ENCODE measurements around the gene KDM5A. TPM values are rescaled to one million over a fixed set of nuclear protein-coding genes. Genes with fewer than 3 reads are reported as not detected.

Gene KDM5A
- total RNA-seq, 1 donor, result 46.2 TPM

Other genes starting within 250 kb of the KDM5A start
- gene SLC6A12, start 175.2 kb downstream of the KDM5A start, total RNA-seq (ENCODE audit: low replicate concordance), result not detected in 2 replicates
- not detected in 2 replicates for gene SLC6A13, start 126.5 kb downstream of the KDM5A start, total RNA-seq (ENCODE audit: low replicate concordance)
- 15.4 and 20.1 TPM in 2 replicates for gene CCDC77, start 12.3 kb upstream of the KDM5A start, total RNA-seq (ENCODE audit: low replicate concordance)
- gene B4GALNT3, start 70.6 kb upstream of the KDM5A start, total RNA-seq (ENCODE audit: low replicate concordance), result 0.09 and 0.16 TPM in 2 replicates